Esophagus muscularis mucosa (tissue), 4 donors: ENCODE results near the gene CLEC3A. TPM values are rescaled to one million over a fixed set of nuclear protein-coding genes. Genes with fewer than 3 reads are reported as not detected.

Experiments
- DNase-seq: peaks from one replicate; pipeline ENCODE4 v3.0.0-alpha.2; 2017; ENCODE audit errors: extremely low spot score
- H3K27ac ChIP-seq, 4 donors: fragments of 200-600 bp; sonication (generic); replicated peaks in 1 of 4; 1 replicate in 3 of 4; 2 replicates in 1 of 4; pipeline ENCODE4 v1.5.1; 2016 to 2019; ENCODE audit warnings: mild to moderate bottlenecking in 1 of 4
- H3K27me3 ChIP-seq, 4 donors: fragments of 200-600 bp; sonication (generic); one replicate each; pipeline versions ENCODE4 v1.5.1 to v1.6.0; 2016 to 2019
- H3K36me3 ChIP-seq, 4 donors: fragments of 200-600 bp; sonication (generic); one replicate each; pipeline ENCODE4 v1.5.1; 2016 to 2019
- H3K4me1 ChIP-seq, 4 donors: fragments of 200-600 bp; sonication (generic); one replicate each; pipeline ENCODE4 v1.5.1; 2016 to 2019
- H3K4me3 ChIP-seq, 4 donors: fragments of 200-600 bp; sonication (generic); 1 replicate in 2 of 4; 2 replicates in 2 of 4; pipeline ENCODE4 v1.5.1; 2016 to 2019; ENCODE audit warnings: mild to moderate bottlenecking in 4 of 4, moderate library complexity in 1 of 4
- H3K9me3 ChIP-seq, 4 donors: fragments of 200-600 bp; sonication (generic); 1 replicate in 3 of 4; 2 replicates in 1 of 4; pipeline ENCODE4 v1.5.1; 2016 to 2019
- CTCF ChIP-seq, 3 experiments: fragments of 200-600 bp in 2 of 3; fragments of 450-650 bp in 1 of 3; sonication (generic) in 2 of 3; IDR thresholded peaks; one replicate each; pipeline ENCODE4 v1.5.1; 2017 to 2019; ENCODE audit warnings: antibody characterized with exemption in 3 of 3, mild to moderate bottlenecking in 2 of 3, moderate library complexity in 1 of 3
- EP300 ChIP-seq: sonication (generic); formaldehyde crosslinking; IDR thresholded peaks from one replicate; pipeline ENCODE4 v1.6.1; 2017; ENCODE audit warnings: antibody characterized with exemption
- POLR2A ChIP-seq: fragments of 450-650 bp; IDR thresholded peaks from one replicate; pipeline ENCODE4 v1.6.1; 2017; ENCODE audit warnings: antibody characterized with exemption, moderate library complexity, mild to moderate bottlenecking, low read depth
- POLR2AphosphoS5 ChIP-seq, 2 donors: sonication (generic); formaldehyde crosslinking; IDR thresholded peaks; one replicate each; pipeline ENCODE4 v1.6.1; 2017; ENCODE audit warnings: antibody characterized with exemption in 2 of 2
- WGBS: methylation state at CpG from one replicate; pipeline ENCODE4 v1.1.5; 2018; 5-methylcytosine and 5-hydroxymethylcytosine counted together
- intact Hi-C: fragments of 100-400 bp; cut with DNase I; formaldehyde crosslinking; loops from one replicate; pipeline ENCODE4 v1.15.1; 2023
- total RNA-seq, 4 donors: library from RNA; depleted of rRNA; stranded (reverse); fragments of >200 nt; gene quantifications; one replicate each; pipeline versions ENCODE4 v1.1.0 to v1.2.1, GENCODE V29; 2016

CLEC3A gene
- total RNA-seq, 4 donors from 2014 or later, result 0.17 to 0.42 TPM; not detected in 2

GRCh38 chr16:78060295-78060694, 37.9 kb downstream of the CLEC3A start:
- no peak for DNase-seq
- H3K27me3 ChIP-seq, result peaks cover 0 to 24% (median 0%) of the 10 kb centered on the region in 4 donors
- TF ChIP-seq EP300 (no peak), POLR2A (no peak), POLR2AphosphoS5 (IDR thresholded peaks at IDR 0.05) (no peak), CTCF (IDR thresholded peaks at IDR 0.05) (no peak)
- no peak overlapping the region for H3K4me3 ChIP-seq
- no peaks in the 10 kb centered on the region for H3K9me3 ChIP-seq
- no peaks in the 10 kb centered on the region for H3K36me3 ChIP-seq
- intact Hi-C loops, result no loop called here
- no peaks in the 10 kb centered on the region for H3K4me1 ChIP-seq
- no peak overlapping the region for H3K27ac ChIP-seq
- 34% methylated on average over 5 of the region's 5 CpGs for WGBS

GRCh38 chr16:78060809-78061208, 38.5 kb downstream of the CLEC3A start:
- no peak for DNase-seq
- 84% methylated on average over 5 of the region's 5 CpGs for WGBS
- H3K4me3 ChIP-seq, result no peak overlapping the region
- no peaks in the 10 kb centered on the region for H3K36me3 ChIP-seq
- H3K27ac ChIP-seq, result no peak overlapping the region
- intact Hi-C loops, result no loop called here
- H3K27me3 ChIP-seq, result peaks cover 0 to 22% (median 0%) of the 10 kb centered on the region in 4 donors
- H3K9me3 ChIP-seq, result no peaks in the 10 kb centered on the region
- no peak for TF ChIP-seq EP300
- no peak for TF ChIP-seq POLR2A
- TF ChIP-seq CTCF (IDR thresholded peaks at IDR 0.05), result no peak
- TF ChIP-seq POLR2AphosphoS5 (IDR thresholded peaks at IDR 0.05), result no peak
- H3K4me1 ChIP-seq, result no peaks in the 10 kb centered on the region

- intact Hi-C loops, result no loop called here
- no peaks in the 10 kb centered on the region for H3K36me3 ChIP-seq
- no peaks in the 10 kb centered on the region for H3K4me1 ChIP-seq
- H3K27me3 ChIP-seq, result peaks cover 0 to 13% (median 0%) of the 10 kb centered on the region in 4 donors
- WGBS, result 36% methylated on average over 4 of the region's 4 CpGs
- H3K27ac ChIP-seq, result no peak overlapping the region
- no peak overlapping the region for H3K4me3 ChIP-seq
- H3K9me3 ChIP-seq, result peaks cover 0 to 6% (median 0%) of the 10 kb centered on the region in 4 donors
- TF ChIP-seq POLR2A (no peak), POLR2AphosphoS5 (IDR thresholded peaks at IDR 0.05) (no peak), CTCF (IDR thresholded peaks at IDR 0.05) (no peak), EP300 (no peak)
- no peak for DNase-seq
Observed at GRCh38 chr16:78065319-78065718, 43.0 kb downstream of the CLEC3A start.

- intact Hi-C loops, result no loop called here
- Histone ChIP-seq H3K4me1 (no peaks in the 10 kb centered on the region), H3K27ac (no peak overlapping the region), H3K36me3 (no peaks in the 10 kb centered on the region), H3K9me3 (peaks cover 0 to 6% (median 0%) of the 10 kb centered on the region in 4 donors), H3K4me3 (no peak overlapping the region), H3K27me3 (peaks cover 0 to 21% (median 0%) of the 10 kb centered on the region in 4 donors)
- WGBS, result 92% methylated on average over 5 of the region's 5 CpGs
- DNase-seq, result no peak
- TF ChIP-seq POLR2AphosphoS5 (IDR thresholded peaks at IDR 0.05) (no peak), CTCF (IDR thresholded peaks at IDR 0.05) (no peak), POLR2A (no peak), EP300 (no peak)
Observed at GRCh38 chr16:78069913-78070312, 47.6 kb downstream of the CLEC3A start.

GRCh38 chr16:78072275-78072674, 49.9 kb downstream of the CLEC3A start:
- Histone ChIP-seq H3K36me3 (no peaks in the 10 kb centered on the region), H3K4me3 (no peak overlapping the region), H3K27ac (no peak overlapping the region), H3K9me3 (peaks cover 0 to 3% (median 0%) of the 10 kb centered on the region in 4 donors), H3K27me3 (peaks cover 0 to 14% (median 0%) of the 10 kb centered on the region in 4 donors), H3K4me1 (no peaks in the 10 kb centered on the region)
- 17% methylated on average over 5 of the region's 5 CpGs for WGBS
- TF ChIP-seq CTCF (IDR thresholded peaks at IDR 0.05), result no peak
- no peak for TF ChIP-seq EP300
- no peak for TF ChIP-seq POLR2A
- no peak for TF ChIP-seq POLR2AphosphoS5 (IDR thresholded peaks at IDR 0.05)
- intact Hi-C loops, result no loop called here
- DNase-seq, result no peak
